BE2C (cell line): ENCODE measurements around the gene ASAP2.

Source experiments
- DNase-seq: peaks from one replicate; pipeline ENCODE4 v3.0.0-alpha.2; 2020
- H3K27me3 ChIP-seq: fragments of 250-450 bp; sonication (Bioruptor Pico); 2 replicates; pipeline ENCODE4 v1.5.1; 2020; ENCODE audit warnings: mild to moderate bottlenecking
- H3K36me3 ChIP-seq: fragments of 250-450 bp; sonication (Bioruptor Pico); 2 replicates; pipeline ENCODE4 v1.5.1; 2020; ENCODE audit warnings: mild to moderate bottlenecking
- H3K4me1 ChIP-seq: fragments of 250-450 bp; sonication (Bioruptor Pico); 2 replicates; pipeline ENCODE4 v1.5.1; 2020
- H3K4me3 ChIP-seq: 2 replicates; pipeline ENCODE4 v1.5.1; 2011; ENCODE audit warnings: low read depth, low read length
- H3K9me3 ChIP-seq: fragments of 250-450 bp; sonication (Bioruptor Pico); 2 replicates; pipeline ENCODE4 v1.5.1; 2020
- TF ChIP-seq, protein P1 (sequence below): IDR thresholded peaks from 2 replicates; pipeline ENCODE4 v1.5.1; 2012; ENCODE audit warnings: mild to moderate bottlenecking, low read depth, low read length

The ASAP2 gene

DNA sequence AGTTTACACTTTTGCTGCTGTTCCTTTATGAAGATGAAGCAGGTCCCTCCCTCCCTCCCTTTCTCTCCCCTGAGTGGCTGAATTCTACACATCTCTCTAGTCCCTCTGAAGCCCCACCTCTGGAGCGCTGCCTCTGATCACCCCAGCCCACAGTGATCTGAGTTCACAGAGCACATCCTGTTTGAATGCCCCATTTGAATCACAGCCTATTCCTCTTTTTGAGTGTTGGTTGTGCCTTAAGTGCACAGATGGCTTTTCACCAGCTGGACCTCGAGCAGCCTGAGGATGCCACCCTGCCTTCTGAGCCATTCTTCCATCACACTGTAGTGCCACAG lies 129.6 kb downstream of the ASAP2 start:
- H3K4me1 ChIP-seq: peaks cover 7% of the 10 kb centered on the region
- H3K36me3 ChIP-seq: no peaks in the 10 kb centered on the region
- peak; percentile 36 for DNase-seq
- no peaks in the 10 kb centered on the region for H3K9me3 ChIP-seq
- TF ChIP-seq, protein P1, sequence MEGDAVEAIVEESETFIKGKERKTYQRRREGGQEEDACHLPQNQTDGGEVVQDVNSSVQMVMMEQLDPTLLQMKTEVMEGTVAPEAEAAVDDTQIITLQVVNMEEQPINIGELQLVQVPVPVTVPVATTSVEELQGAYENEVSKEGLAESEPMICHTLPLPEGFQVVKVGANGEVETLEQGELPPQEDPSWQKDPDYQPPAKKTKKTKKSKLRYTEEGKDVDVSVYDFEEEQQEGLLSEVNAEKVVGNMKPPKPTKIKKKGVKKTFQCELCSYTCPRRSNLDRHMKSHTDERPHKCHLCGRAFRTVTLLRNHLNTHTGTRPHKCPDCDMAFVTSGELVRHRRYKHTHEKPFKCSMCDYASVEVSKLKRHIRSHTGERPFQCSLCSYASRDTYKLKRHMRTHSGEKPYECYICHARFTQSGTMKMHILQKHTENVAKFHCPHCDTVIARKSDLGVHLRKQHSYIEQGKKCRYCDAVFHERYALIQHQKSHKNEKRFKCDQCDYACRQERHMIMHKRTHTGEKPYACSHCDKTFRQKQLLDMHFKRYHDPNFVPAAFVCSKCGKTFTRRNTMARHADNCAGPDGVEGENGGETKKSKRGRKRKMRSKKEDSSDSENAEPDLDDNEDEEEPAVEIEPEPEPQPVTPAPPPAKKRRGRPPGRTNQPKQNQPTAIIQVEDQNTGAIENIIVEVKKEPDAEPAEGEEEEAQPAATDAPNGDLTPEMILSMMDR: no peak
- no peak overlapping the region for H3K4me3 ChIP-seq
- H3K27me3 ChIP-seq: no peaks in the 10 kb centered on the region

DNA sequence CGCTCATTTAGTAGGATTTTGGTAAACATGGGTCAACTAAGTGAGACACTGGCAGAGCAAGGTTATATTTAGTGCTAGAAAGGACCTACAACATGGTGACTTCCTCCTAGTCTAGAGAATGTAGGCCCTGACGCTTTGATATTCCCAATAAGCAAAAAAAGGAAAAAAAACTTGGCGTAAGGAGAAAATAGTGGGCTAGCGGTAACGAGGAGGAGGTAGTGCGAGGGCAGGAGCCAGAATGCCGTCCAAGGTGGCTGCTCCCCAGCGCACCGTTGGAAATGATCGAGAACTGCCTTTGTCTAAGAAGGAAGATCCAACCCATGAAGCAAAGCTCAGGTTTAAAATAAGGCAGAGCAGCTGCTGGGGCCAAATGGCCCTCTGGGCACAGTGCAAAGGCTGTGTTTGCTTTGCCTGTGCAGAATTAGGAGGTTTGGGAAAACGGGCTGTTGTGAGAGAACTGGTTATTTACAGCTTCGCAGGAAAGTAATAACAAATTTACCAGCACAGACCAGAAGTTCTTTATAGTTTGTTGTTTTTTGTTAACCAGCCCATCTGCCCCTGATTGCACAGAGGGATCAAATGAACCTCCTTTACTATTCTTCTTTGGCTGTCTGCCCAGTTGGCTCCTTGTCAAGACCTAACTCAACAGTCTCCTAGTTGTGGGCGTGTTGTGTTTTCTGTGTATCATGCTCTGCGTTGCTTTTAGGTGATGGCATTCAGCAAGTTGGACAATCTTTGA lies 130.1 kb downstream of the ASAP2 start:
- H3K36me3 ChIP-seq: no peaks in the 10 kb centered on the region
- H3K9me3 ChIP-seq: no peaks in the 10 kb centered on the region
- DNase-seq: peak; percentile 88
- H3K4me3 ChIP-seq: no peak overlapping the region
- H3K27me3 ChIP-seq: no peaks in the 10 kb centered on the region
- TF ChIP-seq, protein P1: no peak
- peaks cover 7% of the 10 kb centered on the region for H3K4me1 ChIP-seq

DNA sequence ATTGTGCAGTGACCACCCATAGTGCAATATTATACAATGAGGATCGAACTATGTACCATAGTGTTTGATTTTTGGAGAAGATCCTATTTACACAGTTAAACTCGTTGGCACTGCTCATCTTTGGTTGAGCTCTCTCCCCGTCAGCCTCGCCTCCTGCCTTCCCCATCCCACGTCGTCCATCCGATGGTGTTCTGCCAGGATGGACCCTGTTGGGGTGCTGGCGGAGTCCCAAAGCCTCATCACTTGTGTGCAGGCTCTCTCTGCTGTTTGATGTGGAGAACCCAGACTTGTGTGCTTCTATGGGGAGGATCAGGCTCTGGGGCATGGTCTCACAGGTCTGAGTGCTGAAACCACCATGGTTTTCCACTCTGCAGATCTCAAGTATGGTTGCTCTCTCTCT lies 131.3 kb downstream of the ASAP2 start:
- H3K27me3 ChIP-seq: no peaks in the 10 kb centered on the region
- TF ChIP-seq, protein P1: no peak

DNA sequence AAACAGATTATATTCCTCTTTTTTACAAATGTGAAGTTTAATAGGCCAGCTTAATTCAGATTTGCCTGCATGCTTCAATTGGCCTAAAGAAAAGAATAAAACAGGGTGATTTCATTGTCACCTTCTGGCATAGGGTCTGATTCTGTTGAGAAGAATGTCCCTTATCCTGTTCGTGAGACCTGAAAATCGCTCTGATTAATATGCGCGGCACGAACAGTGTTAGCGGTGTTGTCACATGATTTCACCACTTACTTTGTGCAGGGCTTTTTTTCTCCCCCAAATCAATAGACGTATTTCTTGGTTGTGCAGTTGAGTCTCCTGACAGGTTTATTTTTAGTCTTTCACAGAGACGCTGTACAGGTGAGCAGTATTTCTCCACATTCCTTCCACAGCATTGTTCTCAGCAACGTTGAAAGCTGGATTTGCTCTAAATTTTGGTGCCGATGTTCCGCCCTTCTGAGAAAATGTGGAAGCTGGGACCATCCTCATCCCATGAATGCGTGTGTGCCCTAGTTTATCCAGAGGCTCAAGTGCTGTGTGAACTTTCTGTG lies 134.8 kb downstream of the ASAP2 start:
- Histone ChIP-seq H3K36me3 (no peaks in the 10 kb centered on the region), H3K27me3 (no peaks in the 10 kb centered on the region), H3K4me3 (no peak overlapping the region), H3K4me1 (peaks cover 4% of the 10 kb centered on the region), H3K9me3 (no peaks in the 10 kb centered on the region)
- TF ChIP-seq, protein P1: no peak
- DNase-seq: no peak

More for the DNA sequence above, 131.3 kb downstream of the ASAP2 start:
- Histone ChIP-seq H3K36me3 (no peaks in the 10 kb centered on the region), H3K9me3 (no peaks in the 10 kb centered on the region), H3K4me3 (no peak overlapping the region), H3K4me1 (peaks cover 7% of the 10 kb centered on the region)
- DNase-seq: no peak

DNA sequence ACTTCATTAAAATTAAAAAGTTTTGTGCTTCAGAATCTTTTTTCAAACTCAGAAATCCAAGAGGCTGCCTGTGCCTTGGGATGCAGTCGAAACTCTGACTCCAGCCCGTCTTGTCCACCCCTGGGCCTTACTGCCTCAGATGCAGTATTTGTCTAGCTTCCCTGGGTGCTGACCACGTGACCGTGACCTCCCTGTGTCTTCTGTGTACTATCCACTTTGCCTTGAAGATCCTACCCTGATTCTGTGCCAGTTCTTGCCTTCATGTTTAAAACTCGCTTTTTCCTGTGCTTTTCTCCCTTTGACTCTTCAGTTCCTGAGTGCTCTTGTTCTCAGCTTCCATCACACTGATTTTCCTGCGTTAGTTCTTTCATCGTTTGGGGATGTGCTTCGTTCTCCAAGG lies 136.0 kb downstream of the ASAP2 start:
- TF ChIP-seq, protein P1: no peak

DNA sequence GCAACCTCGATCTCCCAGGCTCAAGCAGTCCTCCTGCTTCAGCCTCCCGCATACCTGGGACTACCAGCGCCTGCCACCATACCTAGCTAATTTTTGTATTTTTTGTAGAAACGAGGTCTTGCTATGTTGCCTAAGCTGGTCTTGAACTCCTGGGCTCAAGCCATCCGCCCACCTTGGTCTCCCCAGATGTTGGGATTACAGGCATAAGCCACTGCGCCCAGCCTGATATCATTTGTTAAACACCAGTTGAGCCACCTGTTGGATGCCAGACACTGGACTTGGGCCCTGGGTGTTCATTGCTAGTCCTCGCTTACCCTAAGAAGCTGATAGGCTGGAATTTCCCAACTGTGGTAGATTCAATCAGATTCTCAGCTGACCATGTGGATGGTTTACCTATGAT lies 136.9 kb downstream of the ASAP2 start:
- H3K4me3 ChIP-seq: no peak overlapping the region
- TF ChIP-seq, protein P1: no peak
- no peaks in the 10 kb centered on the region for H3K36me3 ChIP-seq
- no peaks in the 10 kb centered on the region for H3K9me3 ChIP-seq
- no peaks in the 10 kb centered on the region for H3K4me1 ChIP-seq
- DNase-seq: no peak
- no peaks in the 10 kb centered on the region for H3K27me3 ChIP-seq

More for the DNA sequence above, 136.0 kb downstream of the ASAP2 start:
- Histone ChIP-seq H3K4me1 (no peaks in the 10 kb centered on the region), H3K36me3 (no peaks in the 10 kb centered on the region), H3K9me3 (no peaks in the 10 kb centered on the region), H3K27me3 (no peaks in the 10 kb centered on the region), H3K4me3 (no peak overlapping the region)
- no peak for DNase-seq
